Stimulated activated CD8-positive, alpha-beta memory T cell treated with anti-CD3 and anti-CD28 coated beads, Interleukin-15, amount 100 ng/mL, for 1 hour (primary cell): ENCODE measurements around the gene AP2B1.
"Not testable (repeated sequence)": the region's sequence is repeated elsewhere in the genome, so short reads cannot be mapped to it uniquely, and the experiment has no call there.

Source experiments
- DNase-seq: peaks from one replicate; pipeline ENCODE4 v3.0.0-alpha.2; 2020; ENCODE audit warnings: low read depth

The AP2B1 gene

GRCh38 chr17:35748979-35749378 is 161.9 kb downstream of the AP2B1 start:
- no peak for DNase-seq

- no peak for DNase-seq
Observed at GRCh38 chr17:35749560-35750412, 162.7 kb downstream of the AP2B1 start.

- DNase-seq: no peak
Observed at GRCh38 chr17:35750526-35751395, 163.6 kb downstream of the AP2B1 start.

GRCh38 chr17:35751541-35751940 is 164.4 kb downstream of the AP2B1 start:
- not testable (repeated sequence) for DNase-seq

GRCh38 chr17:35752471-35752870 is 165.3 kb downstream of the AP2B1 start:
- no peak for DNase-seq

GRCh38 chr17:35752945-35753764 is 166.0 kb downstream of the AP2B1 start, which contains the start of gene GAS2L2:
Gene GAS2L2 (minus strand): TSS chr17:35753239. CDS start chr17:35752850, 389 bp downstream.
- DNase-seq: no peak

- no peak for DNase-seq
Observed at GRCh38 chr17:35757243-35757642, 170.1 kb downstream of the AP2B1 start.

GRCh38 chr17:35760587-35760986 is 173.5 kb downstream of the AP2B1 start, which contains the start of gene C17orf50:
Gene C17orf50 (plus strand): TSS chr17:35760887. CDS start chr17:35760942, 55 bp downstream.
- no peak for DNase-seq

GRCh38 chr17:35761601-35762000 is 174.5 kb downstream of the AP2B1 start:
- DNase-seq: no peak

GRCh38 chr17:35763767-35764122 is 176.6 kb downstream of the AP2B1 start:
- no peak for DNase-seq

GRCh38 chr17:35764123-35764991 is 177.2 kb downstream of the AP2B1 start:
- DNase-seq: peak; percentile 75

- no peak for DNase-seq
Observed at GRCh38 chr17:35765086-35765710, 178.1 kb downstream of the AP2B1 start.

GRCh38 chr17:35765756-35766488 is 178.8 kb downstream of the AP2B1 start:
- no peak for DNase-seq

GRCh38 chr17:35766489-35766877 is 179.4 kb downstream of the AP2B1 start:
- DNase-seq: no peak

- no peak for DNase-seq
Observed at GRCh38 chr17:35766903-35767510, 179.9 kb downstream of the AP2B1 start.

- DNase-seq: no peak
Observed at GRCh38 chr17:35768797-35769196, 181.7 kb downstream of the AP2B1 start.

- DNase-seq: no peak
Observed at GRCh38 chr17:35769895-35770486, 182.9 kb downstream of the AP2B1 start.

- DNase-seq: no peak
Observed at GRCh38 chr17:35773129-35773528, 186.0 kb downstream of the AP2B1 start.
